Stimulated activated CD4-positive, alpha-beta T cell treated with anti-CD3 and anti-CD28 coated beads, Interleukin-1b, Interleukin-23, amount 100 ng/mL, for 24 hours (primary cell): ENCODE data around the gene APCDD1L.
"Not testable (repeated sequence)": the region's sequence is repeated elsewhere in the genome, so short reads cannot be mapped to it uniquely, and the experiment has no call there.

Experiments
- DNase-seq, 4 experiments: peaks; one replicate each; pipeline ENCODE4 v3.0.0-alpha.2; 2020; ENCODE audit warnings: low read depth in 4 of 4, low spot score in 1 of 4

APCDD1L gene

DNA sequence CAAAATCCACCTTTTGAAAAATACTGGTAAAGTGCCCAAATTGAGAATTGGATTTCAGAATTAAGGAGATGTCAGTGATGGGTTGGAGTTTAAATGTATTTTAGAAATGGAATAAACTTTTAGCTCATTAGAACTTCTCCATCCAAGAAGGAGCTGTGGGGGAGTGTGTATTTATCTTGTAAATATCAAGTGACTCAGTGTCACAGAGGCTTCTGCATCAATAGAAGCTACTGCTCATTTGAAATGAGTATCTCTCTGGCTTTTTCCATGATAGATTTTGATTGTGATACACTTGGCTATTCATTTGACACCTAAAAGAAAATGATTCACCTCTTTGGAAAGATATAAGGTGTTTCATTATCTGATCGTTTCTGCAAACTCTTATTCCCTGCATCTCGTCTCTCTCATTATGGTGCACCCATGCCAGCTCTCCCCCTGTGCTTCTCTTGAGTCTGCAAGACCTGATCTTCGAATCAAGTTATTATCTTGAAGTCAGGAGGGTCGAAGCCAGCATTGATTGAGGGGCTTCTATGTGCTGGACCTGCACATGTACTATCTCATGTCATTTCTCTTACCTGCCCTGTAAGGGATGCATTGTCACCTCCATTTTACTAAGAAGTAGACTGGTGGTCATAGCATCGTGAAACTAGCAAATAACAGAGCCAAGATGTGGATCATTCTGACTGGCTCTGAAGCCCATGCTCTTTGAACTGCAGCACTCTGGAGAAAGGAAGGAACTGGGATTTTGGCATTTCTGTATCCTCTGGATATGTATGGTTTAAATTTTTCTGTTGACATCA, 96.0 kb downstream of the APCDD1L start:
- no peak for DNase-seq

- no peak for DNase-seq
Measured at GRCh38 chr20:58417438-58417837, 97.8 kb downstream of the APCDD1L start.

GRCh38 chr20:58416835-58417234, 98.4 kb downstream of the APCDD1L start:
- no peak for DNase-seq

DNA sequence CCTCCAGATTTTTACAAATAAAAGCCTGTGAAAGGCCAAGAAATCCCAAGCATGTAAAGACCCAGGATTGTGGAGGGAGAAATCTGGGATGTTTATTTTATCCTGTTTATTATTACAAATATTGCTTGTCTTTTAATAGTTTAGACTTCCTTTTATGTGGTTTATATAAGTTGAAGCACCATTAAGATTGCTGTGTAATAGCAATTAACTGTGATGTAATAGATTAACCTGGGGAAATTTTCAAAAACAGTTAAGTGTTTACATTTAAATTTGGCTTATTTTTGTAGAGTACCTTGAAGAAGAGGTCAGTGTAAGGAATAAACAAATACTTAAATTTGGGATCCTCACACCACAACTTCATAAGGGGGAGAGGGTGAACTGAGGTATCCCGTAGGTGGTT, 99.1 kb downstream of the APCDD1L start:
- no peak for DNase-seq

- DNase-seq, result not testable (repeated sequence)
Measured at GRCh38 chr20:58414786-58415185, 100.4 kb downstream of the APCDD1L start.

GRCh38 chr20:58414216-58414615, 101.0 kb downstream of the APCDD1L start:
- not testable (repeated sequence) for DNase-seq
